Peyer's patch (tissue), 4 donors: ENCODE data around the gene SOX12.

Experiments
- CTCF ChIP-seq, 6 experiments: fragments of 450-650 bp in 4 of 6; fragments of 200-600 bp in 2 of 6; sonication (generic) in 1 of 6; IDR thresholded peaks; one replicate each; pipeline ENCODE4 v1.5.1; 2017 to 2019; ENCODE audit warnings: antibody characterized with exemption in 6 of 6, mild to moderate bottlenecking in 3 of 6, moderate library complexity in 1 of 6
- POLR2A ChIP-seq, 2 donors: fragments of 450-650 bp; IDR thresholded peaks; one replicate each; pipeline ENCODE4 v1.5.1; 2017; ENCODE audit warnings: antibody characterized with exemption in 2 of 2, mild to moderate bottlenecking in 2 of 2, moderate library complexity in 2 of 2

GRCh38 chr20:370151-370600 is 44.8 kb downstream of the SOX12 start:
- TF ChIP-seq CTCF (IDR thresholded peaks at IDR 0.05) (no peak), POLR2A (IDR thresholded peaks at IDR 0.05) (no peak)
